HG03097 (cell line): ENCODE measurements around the gene EML6.

ENCODE experiments used
- ATAC-seq: cut with Tn5 transposase; IDR thresholded peaks from one replicate; pipeline ENCODE4 v1.9.1; 2021; ENCODE audit not compliant: unreplicated experiment, low FRiP score

The EML6 gene

GRCh38 chr2:54789878-54790277 lies 66.4 kb downstream of the EML6 start:
- no peak for ATAC-seq

- ATAC-seq: no peak
Observed at GRCh38 chr2:54791831-54792230, 68.4 kb downstream of the EML6 start.

GRCh38 chr2:54797307-54797706 lies 73.8 kb downstream of the EML6 start:
- no peak for ATAC-seq

GRCh38 chr2:54801352-54801751 lies 77.9 kb downstream of the EML6 start:
- ATAC-seq: no peak

GRCh38 chr2:54803783-54804751 lies 80.6 kb downstream of the EML6 start:
- ATAC-seq: no peak

GRCh38 chr2:54805255-54805654 lies 81.8 kb downstream of the EML6 start:
- ATAC-seq: no peak

GRCh38 chr2:54806975-54807374 lies 83.5 kb downstream of the EML6 start:
- ATAC-seq: no peak

- ATAC-seq: no peak
Observed at GRCh38 chr2:54808661-54809060, 85.2 kb downstream of the EML6 start.

GRCh38 chr2:54809819-54810218 lies 86.4 kb downstream of the EML6 start:
- ATAC-seq: no peak

GRCh38 chr2:54810246-54810645 lies 86.8 kb downstream of the EML6 start:
- no peak for ATAC-seq

- no peak for ATAC-seq
Observed at GRCh38 chr2:54813584-54813983, 90.1 kb downstream of the EML6 start.

- no peak for ATAC-seq
Observed at GRCh38 chr2:54814389-54815147, 91.1 kb downstream of the EML6 start.

- no peak for ATAC-seq
Observed at GRCh38 chr2:54815148-54815539, 91.7 kb downstream of the EML6 start.

- no peak for ATAC-seq
Observed at GRCh38 chr2:54818226-54818625, 94.8 kb downstream of the EML6 start.

GRCh38 chr2:54820558-54820957 lies 97.1 kb downstream of the EML6 start:
- ATAC-seq: no peak

GRCh38 chr2:54824567-54824966 lies 101.1 kb downstream of the EML6 start:
- ATAC-seq: no peak

- ATAC-seq: no peak
Observed at GRCh38 chr2:54830546-54830945, 107.1 kb downstream of the EML6 start.

GRCh38 chr2:54831480-54831879 lies 108.0 kb downstream of the EML6 start:
- no peak for ATAC-seq

GRCh38 chr2:54834721-54835120 lies 111.3 kb downstream of the EML6 start:
- no peak for ATAC-seq

- no peak for ATAC-seq
Observed at GRCh38 chr2:54836477-54836876, 113.0 kb downstream of the EML6 start.

GRCh38 chr2:54838585-54839035 lies 115.1 kb downstream of the EML6 start:
- no peak for ATAC-seq
